ENCODE measurements around the gene KRTAP10-10.

Gene KRTAP10-10

DNA sequence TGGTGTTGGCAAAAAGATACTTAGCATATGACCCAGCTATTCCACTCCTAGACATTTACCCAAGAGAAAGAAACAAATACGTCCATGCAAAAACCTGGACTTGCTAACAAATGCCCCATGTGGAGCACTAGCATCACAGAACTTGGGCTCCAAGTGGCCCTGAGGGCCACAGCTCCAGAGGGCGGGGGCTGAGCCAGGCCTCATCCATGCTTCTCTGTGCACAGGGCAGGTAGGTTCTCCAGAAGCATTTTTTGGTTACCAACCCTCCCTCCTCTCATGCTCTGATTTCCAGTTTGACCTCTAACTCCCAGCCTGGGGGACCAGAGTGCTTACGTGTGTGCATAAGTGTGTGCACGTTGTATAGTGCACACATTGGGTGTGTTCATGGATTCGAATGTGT lies 27.5 kb downstream of the KRTAP10-10 start:
- Histone ChIP-seq H4K20me1 (no peaks in the 10 kb centered on the region), H3K4me2 (no peak overlapping the region), H3K27me3 (no peaks in the 10 kb centered on the region), H3K4me3 (no peak overlapping the region), H3K27ac (no peak overlapping the region), H3K36me3 (no peaks in the 10 kb centered on the region), H3K9ac (no peak overlapping the region), H3K4me1 (no peaks in the 10 kb centered on the region), H3K9me3 (peaks cover 20% of the 10 kb centered on the region)
- no peak for TF ChIP-seq Cebpa-rat (IDR thresholded peaks at IDR 0.05)

DNA sequence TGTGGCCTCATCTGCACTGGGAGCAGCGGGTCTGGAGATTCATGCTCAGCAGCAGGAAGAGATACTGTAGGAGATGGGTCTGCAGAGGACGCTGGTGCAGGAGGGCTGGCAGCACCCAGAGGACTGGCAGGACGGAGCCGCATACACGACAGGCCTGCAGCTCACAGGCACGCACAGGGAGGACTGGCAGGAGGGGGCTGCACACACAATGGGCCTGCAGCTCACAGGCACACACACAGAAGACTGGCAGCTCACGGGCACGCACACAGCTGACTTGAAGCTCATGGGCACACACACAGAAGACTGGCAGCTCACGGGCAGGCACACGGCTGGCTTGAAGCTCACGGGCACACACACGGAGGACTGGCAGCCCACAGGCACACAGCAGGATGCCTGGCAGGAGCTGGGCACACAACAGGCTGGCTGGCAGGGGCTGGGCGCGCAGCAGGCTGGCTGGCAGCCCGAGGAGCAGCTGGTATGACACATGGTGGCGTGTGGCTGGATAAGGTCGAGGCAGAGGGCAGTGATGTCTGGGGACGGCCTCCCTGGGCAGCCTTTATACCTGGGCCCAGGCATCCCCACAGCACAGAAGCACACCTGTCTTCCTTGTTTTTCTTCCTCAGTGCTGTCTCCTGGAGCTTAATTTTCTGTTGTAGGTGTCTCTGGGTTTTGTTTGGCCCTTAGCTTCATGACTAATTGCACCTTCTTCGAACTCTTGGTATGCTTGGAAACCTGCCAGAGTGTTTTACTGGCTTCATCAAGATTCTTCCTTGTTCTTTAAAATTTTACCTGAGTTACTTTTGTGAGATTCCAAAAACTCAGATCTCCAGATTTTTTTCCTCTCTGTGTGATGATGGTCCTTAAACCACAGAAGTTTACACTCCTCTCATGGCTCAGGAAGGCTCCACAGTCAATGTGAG lies 29.5 kb downstream of the KRTAP10-10 start, which contains the start of gene KRTAP12-2:
Gene KRTAP12-2, minus strand, starts transcription at position 527 of the 920 bp plus-strand sequence. Its CDS starts 41 bp downstream, at position 486.
- no peak for TF ChIP-seq Cebpa-rat (IDR thresholded peaks at IDR 0.05)
- H3K36me3 ChIP-seq = no peaks in the 10 kb centered on the region
- H3K27me3 ChIP-seq = no peaks in the 10 kb centered on the region
- no peak within 1 kb of the TSS for H3K9ac ChIP-seq
- no peaks in the 10 kb centered on the region for H4K20me1 ChIP-seq
- H3K9me3 ChIP-seq = peaks cover 39% of the 10 kb centered on the region
- no peaks in the 10 kb centered on the region for H3K4me1 ChIP-seq
- H3K27ac ChIP-seq = no peak within 1 kb of the TSS
- no peak within 1 kb of the TSS for H3K4me3 ChIP-seq
- no peak within 1 kb of the TSS for H3K4me2 ChIP-seq

DNA sequence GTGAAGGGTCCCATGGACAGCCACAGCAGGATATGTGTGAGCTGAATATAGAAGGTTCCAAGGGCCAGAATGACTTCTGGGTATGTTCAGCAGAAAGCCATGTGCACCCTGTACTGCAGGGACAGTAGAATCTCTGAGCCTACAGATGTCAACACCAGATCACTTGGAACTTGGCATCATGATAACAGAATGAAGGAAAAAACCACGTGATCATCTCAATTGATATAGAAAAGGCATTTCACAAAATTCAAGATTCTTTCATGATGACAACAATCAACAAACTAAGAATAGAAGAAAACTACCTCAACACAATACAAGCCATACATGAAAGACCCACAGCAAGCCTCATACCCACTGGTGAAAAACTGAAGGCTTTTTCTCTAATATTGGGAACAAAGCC lies 30.5 kb downstream of the KRTAP10-10 start:
- H3K4me2 ChIP-seq = no peak overlapping the region
- no peaks in the 10 kb centered on the region for H3K36me3 ChIP-seq
- H3K9me3 ChIP-seq = peaks cover 47% of the 10 kb centered on the region
- H3K27me3 ChIP-seq = no peaks in the 10 kb centered on the region
- H3K4me3 ChIP-seq = no peak overlapping the region
- no peak for TF ChIP-seq Cebpa-rat (IDR thresholded peaks at IDR 0.05)
- H4K20me1 ChIP-seq = no peaks in the 10 kb centered on the region
- no peak overlapping the region for H3K9ac ChIP-seq
- H3K27ac ChIP-seq = no peak overlapping the region
- H3K4me1 ChIP-seq = no peaks in the 10 kb centered on the region

DNA sequence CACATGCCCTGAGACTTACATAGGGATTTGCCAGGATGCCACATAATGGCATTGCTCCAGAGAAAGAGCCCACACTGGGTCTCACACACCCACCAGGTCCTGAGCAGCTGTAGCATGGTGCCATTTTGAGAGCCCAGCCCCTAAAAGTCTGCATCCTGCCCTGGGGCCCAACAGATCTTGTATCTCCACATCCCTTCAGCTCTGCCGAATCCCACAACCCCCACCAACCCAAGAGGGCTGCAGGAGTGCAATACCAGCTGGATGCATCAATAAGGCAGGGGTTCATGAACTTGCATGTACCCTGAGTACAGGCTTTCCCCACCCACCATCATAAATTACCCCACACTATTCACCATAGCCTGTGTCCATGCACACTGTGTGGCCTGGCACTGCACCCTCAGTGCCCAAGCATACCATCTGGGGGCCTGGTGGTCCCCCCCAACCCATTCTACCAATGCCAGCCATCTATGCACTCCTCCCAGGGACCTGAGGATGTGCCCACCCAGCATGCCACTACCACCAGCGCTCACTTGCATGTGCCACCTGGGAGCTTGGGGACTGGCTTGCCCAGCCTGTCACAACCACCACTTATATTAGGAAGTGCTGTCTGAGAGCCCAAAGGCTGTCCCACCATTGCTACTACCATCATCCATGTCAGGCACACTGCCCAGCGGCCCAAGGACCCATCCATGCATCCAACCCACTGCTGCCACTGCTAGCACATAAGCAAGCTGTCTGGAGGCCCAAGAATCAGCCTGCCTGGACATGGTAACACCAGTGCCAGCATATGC lies 33.7 kb downstream of the KRTAP10-10 start:
- no peaks in the 10 kb centered on the region for H3K4me1 ChIP-seq
- TF ChIP-seq Cebpa-rat (IDR thresholded peaks at IDR 0.05) = no peak
- no peaks in the 10 kb centered on the region for H3K36me3 ChIP-seq
- H3K27ac ChIP-seq = no peak overlapping the region
- H3K27me3 ChIP-seq = no peaks in the 10 kb centered on the region
- H3K9ac ChIP-seq = no peak overlapping the region
- peaks cover 61% of the 10 kb centered on the region for H3K9me3 ChIP-seq
- no peaks in the 10 kb centered on the region for H4K20me1 ChIP-seq
- H3K4me3 ChIP-seq = no peak overlapping the region
- H3K4me2 ChIP-seq = no peak overlapping the region

DNA sequence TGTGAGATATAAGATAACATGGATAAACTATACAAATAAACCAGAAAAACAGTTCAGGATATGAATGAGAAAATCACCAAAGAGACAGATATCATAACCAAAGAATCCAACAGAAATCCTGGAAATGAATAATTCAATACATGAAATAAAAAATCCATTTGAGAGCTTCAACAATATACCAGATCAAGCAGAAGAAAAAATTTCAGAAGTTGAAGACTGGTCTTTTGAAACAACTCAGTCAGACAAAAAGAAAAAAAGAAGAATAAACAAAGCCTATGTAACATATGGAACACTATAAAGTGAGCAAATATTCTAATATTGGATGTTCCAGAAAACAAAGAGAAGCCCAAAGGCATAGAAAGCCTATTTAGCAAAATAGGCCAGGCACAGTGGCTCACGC lies 34.8 kb downstream of the KRTAP10-10 start:
- no peak overlapping the region for H3K9ac ChIP-seq
- H3K4me1 ChIP-seq = no peaks in the 10 kb centered on the region
- no peak overlapping the region for H3K4me3 ChIP-seq
- H3K36me3 ChIP-seq = no peaks in the 10 kb centered on the region
- no peaks in the 10 kb centered on the region for H4K20me1 ChIP-seq
- H3K27me3 ChIP-seq = no peaks in the 10 kb centered on the region
- no peak for TF ChIP-seq Cebpa-rat (IDR thresholded peaks at IDR 0.05)
- no peak overlapping the region for H3K27ac ChIP-seq
- no peak overlapping the region for H3K4me2 ChIP-seq
- H3K9me3 ChIP-seq = peaks cover 63% of the 10 kb centered on the region

DNA sequence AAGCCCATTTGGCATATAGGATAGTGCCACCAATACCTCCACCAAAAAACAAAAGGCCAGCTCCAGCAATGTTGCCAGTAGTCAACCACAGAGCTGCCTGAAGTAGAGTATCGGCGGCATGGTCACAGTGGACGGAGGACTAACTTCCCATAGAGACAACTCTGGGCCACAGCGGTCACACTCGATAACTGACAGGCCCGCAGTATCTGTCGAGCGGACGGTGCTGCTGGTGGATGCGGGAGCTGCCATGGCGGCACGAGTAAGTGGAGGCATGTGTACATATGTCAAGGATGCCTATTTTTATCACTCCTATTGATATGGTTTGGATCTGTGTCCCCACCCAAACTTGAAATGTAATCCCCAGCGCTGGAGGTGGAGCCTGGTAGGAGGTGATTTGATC lies 40.7 kb downstream of the KRTAP10-10 start:
- no peak overlapping the region for H3K4me2 ChIP-seq
- H3K4me1 ChIP-seq = no peaks in the 10 kb centered on the region
- no peak overlapping the region for H3K27ac ChIP-seq
- peaks cover 17% of the 10 kb centered on the region for H3K9me3 ChIP-seq
- no peaks in the 10 kb centered on the region for H4K20me1 ChIP-seq
- H3K27me3 ChIP-seq = no peaks in the 10 kb centered on the region
- H3K36me3 ChIP-seq = no peaks in the 10 kb centered on the region
- no peak overlapping the region for H3K4me3 ChIP-seq
- no peak for TF ChIP-seq Cebpa-rat (IDR thresholded peaks at IDR 0.05)
- H3K9ac ChIP-seq = no peak overlapping the region

DNA sequence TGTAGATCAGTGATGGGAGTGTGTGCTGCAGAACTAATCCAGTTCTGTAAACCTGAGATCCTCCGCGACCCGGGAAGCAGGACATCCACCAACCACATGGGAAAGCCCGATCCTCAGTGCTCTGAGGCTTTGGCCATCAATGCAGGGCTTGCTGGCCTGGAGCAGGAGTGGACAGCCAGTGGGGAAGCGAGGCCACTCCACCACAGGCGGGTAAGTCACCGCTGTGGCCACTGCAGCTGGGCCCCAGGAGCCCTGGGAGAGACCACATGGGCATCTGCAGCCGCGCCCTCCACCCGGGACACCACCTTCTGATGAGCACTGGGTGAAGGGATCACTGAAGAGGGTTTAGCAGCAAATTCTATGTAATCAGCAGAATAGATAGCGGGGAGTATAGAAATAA lies 44.0 kb downstream of the KRTAP10-10 start:
- Histone ChIP-seq H3K27me3 (no peaks in the 10 kb centered on the region), H3K4me2 (no peak overlapping the region), H4K20me1 (no peaks in the 10 kb centered on the region), H3K36me3 (no peaks in the 10 kb centered on the region), H3K4me3 (no peak overlapping the region), H3K4me1 (no peaks in the 10 kb centered on the region), H3K9me3 (no peaks in the 10 kb centered on the region), H3K27ac (no peak overlapping the region), H3K9ac (no peak overlapping the region)
- no peak for TF ChIP-seq Cebpa-rat (IDR thresholded peaks at IDR 0.05)

DNA sequence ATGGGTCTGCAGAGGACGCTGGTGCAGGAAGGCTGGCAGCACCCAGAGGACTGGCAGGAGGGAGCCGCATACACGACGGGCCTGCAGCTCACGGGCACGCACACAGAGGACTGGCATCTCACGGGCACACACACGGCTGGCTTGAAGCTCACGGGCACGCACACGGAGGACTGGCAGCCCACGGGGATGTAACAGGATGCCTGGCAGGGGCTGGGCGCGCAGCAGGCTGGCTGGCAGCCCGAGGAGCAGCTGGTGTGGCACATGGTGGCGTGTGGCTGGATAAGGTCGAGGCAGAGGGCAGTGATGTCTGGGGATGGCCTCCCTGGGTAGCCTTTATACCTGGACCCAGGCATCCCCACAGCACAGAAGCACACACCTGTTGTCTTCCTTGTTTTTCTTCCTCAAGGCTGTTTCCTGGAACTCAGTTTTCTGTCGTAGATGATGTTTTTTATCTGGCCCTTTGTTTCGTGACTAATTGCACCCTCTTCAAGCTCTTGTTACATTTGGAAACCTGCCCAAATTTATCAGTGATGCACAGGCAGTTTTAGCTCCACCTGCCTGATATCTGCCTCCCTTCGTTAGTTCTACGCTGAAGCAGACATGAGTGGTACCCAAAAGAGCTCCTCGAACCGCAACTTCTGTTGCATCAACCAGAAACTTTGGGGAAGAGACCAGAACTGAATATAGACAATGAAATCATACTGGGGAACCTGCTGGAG lies 44.9 kb downstream of the KRTAP10-10 start, which contains the start of gene KRTAP12-1:
Gene KRTAP12-1, minus strand, starts transcription at position 303 of the 719 bp plus-strand sequence. Its CDS starts 40 bp downstream, at position 263.
- H4K20me1 ChIP-seq = no peaks in the 10 kb centered on the region
- no peak within 1 kb of the TSS for H3K4me3 ChIP-seq
- no peaks in the 10 kb centered on the region for H3K4me1 ChIP-seq
- no peaks in the 10 kb centered on the region for H3K27me3 ChIP-seq
- no peak for TF ChIP-seq Cebpa-rat (IDR thresholded peaks at IDR 0.05)
- H3K9me3 ChIP-seq = no peaks in the 10 kb centered on the region
- no peak within 1 kb of the TSS for H3K4me2 ChIP-seq
- no peaks in the 10 kb centered on the region for H3K36me3 ChIP-seq
- H3K9ac ChIP-seq = no peak within 1 kb of the TSS
- no peak within 1 kb of the TSS for H3K27ac ChIP-seq

DNA sequence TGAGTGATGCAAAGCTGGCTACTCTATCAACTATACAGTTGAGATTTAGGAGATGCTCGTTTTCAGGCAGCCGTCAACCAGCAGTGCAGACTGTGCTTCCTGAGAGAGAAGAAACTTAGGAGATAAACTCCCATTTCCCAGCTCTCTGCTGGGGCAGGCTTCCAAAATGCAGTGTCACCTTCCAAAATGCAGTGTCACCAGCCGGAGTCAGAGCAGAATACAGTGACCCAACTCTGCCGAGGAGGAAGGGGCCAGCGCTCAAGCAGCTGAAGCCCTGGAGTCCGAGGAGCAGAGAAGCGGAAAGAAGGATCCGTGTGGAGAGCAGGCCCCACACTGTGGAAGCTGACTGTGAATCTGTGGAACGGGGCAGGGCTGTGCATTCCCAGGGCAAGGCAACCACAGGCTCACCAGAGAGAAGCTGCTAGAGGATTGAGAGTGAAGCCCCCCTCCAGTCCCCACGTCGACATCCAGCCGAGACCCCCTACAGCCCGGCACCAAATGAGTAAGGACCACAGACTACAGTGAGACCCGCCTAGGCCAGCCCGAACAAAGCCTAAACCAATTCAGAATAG lies 45.5 kb downstream of the KRTAP10-10 start:
- TF ChIP-seq Cebpa-rat (IDR thresholded peaks at IDR 0.05) = no peak
- Histone ChIP-seq H3K4me3 (no peak overlapping the region), H3K4me2 (no peak overlapping the region), H4K20me1 (no peaks in the 10 kb centered on the region), H3K9me3 (no peaks in the 10 kb centered on the region), H3K36me3 (no peaks in the 10 kb centered on the region), H3K27ac (no peak overlapping the region), H3K9ac (no peak overlapping the region), H3K4me1 (no peaks in the 10 kb centered on the region), H3K27me3 (no peaks in the 10 kb centered on the region)

Measured in BLaER1 (cell line).